Smooth muscle cell (in vitro differentiated cells): ENCODE results near the gene HNRNPLL. TPM values are rescaled to one million over a fixed set of nuclear protein-coding genes. Genes with fewer than 3 reads are reported as not detected.

ENCODE experiments used
- DNase-seq: peaks from one replicate; lab custom pipeline; 2025; ENCODE audit not compliant: unreplicated experiment; lab: John Stamatoyannopoulos, UW
- H2AFZ ChIP-seq: fragments of 200-600 bp; sonication (generic); 2 replicates; pipeline ENCODE4 v1.6.0; 2016; ENCODE audit warnings: antibody characterized with exemption, low read depth, mild to moderate bottlenecking
- H3F3A ChIP-seq: fragments of 200-600 bp; sonication (generic); 2 replicates; pipeline ENCODE4 v1.6.0; 2017; ENCODE audit warnings: antibody characterized with exemption, low read depth
- H3K27ac ChIP-seq: fragments of 200-600 bp; sonication (generic); 2 replicates; pipeline ENCODE4 v1.5.1; 2016; ENCODE audit warnings: low read depth, mild to moderate bottlenecking
- H3K27me3 ChIP-seq: fragments of 200-600 bp; sonication (generic); 2 replicates; pipeline ENCODE4 v1.6.1; 2016; ENCODE audit warnings: low read depth, mild to moderate bottlenecking
- H3K36me3 ChIP-seq: fragments of 200-600 bp; sonication (generic); 2 replicates; pipeline ENCODE4 v1.5.1; 2016; ENCODE audit warnings: low read depth
- H3K4me1 ChIP-seq: fragments of 200-600 bp; sonication (generic); 2 replicates; pipeline ENCODE4 v1.5.1; 2016; ENCODE audit warnings: low read depth
- H3K4me2 ChIP-seq: fragments of 200-600 bp; sonication (generic); 2 replicates; pipeline ENCODE4 v1.6.0; 2016; ENCODE audit warnings: mild to moderate bottlenecking
- H3K4me3 ChIP-seq: fragments of 200-600 bp; sonication (generic); 2 replicates; pipeline ENCODE4 v1.5.1; 2016; ENCODE audit warnings: mild to moderate bottlenecking
- H3K79me2 ChIP-seq: fragments of 200-600 bp; sonication (generic); 2 replicates; pipeline ENCODE4 v1.6.0; 2016; ENCODE audit warnings: low read depth, mild to moderate bottlenecking
- H3K9ac ChIP-seq: fragments of 200-600 bp; sonication (generic); 2 replicates; pipeline ENCODE4 v1.6.0; 2016; ENCODE audit warnings: low read depth
- H3K9me3 ChIP-seq: fragments of 200-600 bp; sonication (generic); replicated peaks from 2 replicates; pipeline ENCODE4 v1.5.1; 2016; ENCODE audit warnings: low read depth
- H4K20me1 ChIP-seq: fragments of 200-600 bp; sonication (generic); 2 replicates; pipeline ENCODE4 v1.6.0; 2016; ENCODE audit warnings: low read depth
- WGBS: methylation state at CpG from one replicate; pipeline ENCODE4 v1.1.7; 2016; ENCODE audit warnings: low lambda C conversion rate; 5-methylcytosine and 5-hydroxymethylcytosine counted together
- polyA plus RNA-seq: library from polyadenylated mRNA; unstranded; fragments of >200 nt; fragmentation: Nextera tagmentation; extraction: Ambion mirVana; gene quantifications from 2 replicates; pipeline ENCODE4 v1.2.1, GENCODE V29; 2016
- total RNA-seq: library from RNA; depleted of rRNA; stranded (reverse); fragments of >200 nt; gene quantifications from 2 replicates; pipeline ENCODE4 v1.2.3, GENCODE V29; 2014
- TF ChIP-seq, protein P1 (sequence below): fragments of 200-600 bp; sonication (generic); IDR thresholded peaks from 2 replicates; pipeline ENCODE4 v1.5.1; 2017; ENCODE audit warnings: borderline replicate concordance, mild to moderate bottlenecking, antibody characterized with exemption; ENCODE audit not compliant: insufficient read depth, poor library complexity, severe bottlenecking

The HNRNPLL gene
- total and polyA plus RNA-seq, 2 experiments from 2014 or later: 37.4 to 42.8 TPM

DNA sequence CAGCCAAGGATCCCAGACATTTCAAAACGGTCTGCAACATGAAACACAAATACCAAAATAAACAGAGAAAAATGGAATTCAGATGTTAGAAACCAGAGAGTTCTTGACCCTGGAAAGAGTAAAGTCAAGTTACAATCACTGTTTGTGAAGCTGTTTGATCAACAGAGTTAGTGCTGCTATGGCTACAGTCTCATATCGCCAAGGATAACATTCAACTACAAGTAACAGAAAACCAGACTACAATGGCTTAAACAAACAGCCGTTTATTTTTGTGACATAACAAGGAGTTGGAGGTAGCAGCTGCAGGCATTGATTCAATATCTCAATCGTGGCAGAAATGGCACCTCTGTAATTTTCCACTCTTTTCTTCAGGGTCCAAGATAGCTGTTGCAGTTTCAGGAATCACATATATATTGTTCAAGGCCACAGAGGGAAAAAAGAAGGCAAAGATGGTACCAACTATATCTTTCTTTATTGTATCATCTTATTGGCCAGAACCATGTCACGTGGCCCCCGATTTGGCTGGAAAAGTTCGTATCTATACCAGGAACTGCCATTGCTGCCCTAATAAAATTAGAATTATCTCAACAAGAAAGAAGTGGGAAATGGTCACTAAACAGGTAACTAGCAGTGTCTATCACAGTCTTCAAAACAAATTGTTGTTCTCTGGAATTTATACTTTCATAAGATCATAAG is 17.7 kb upstream of the HNRNPLL start:
- Histone ChIP-seq H3K4me2 (no peak overlapping the region), H3K9ac (no peak overlapping the region), H3F3A (no peaks in the 10 kb centered on the region), H3K4me1 (no peaks in the 10 kb centered on the region), H3K79me2 (no peaks in the 10 kb centered on the region), H3K27ac (no peak overlapping the region), H3K9me3 (no peaks in the 10 kb centered on the region), H3K36me3 (no peaks in the 10 kb centered on the region), H3K27me3 (no peaks in the 10 kb centered on the region), H2AFZ (no peak overlapping the region), H4K20me1 (no peaks in the 10 kb centered on the region), H3K4me3 (no peak overlapping the region)
- WGBS: 84% methylated on average over 7 of the region's 7 CpGs
- no peak for DNase-seq
- TF ChIP-seq, protein P1, sequence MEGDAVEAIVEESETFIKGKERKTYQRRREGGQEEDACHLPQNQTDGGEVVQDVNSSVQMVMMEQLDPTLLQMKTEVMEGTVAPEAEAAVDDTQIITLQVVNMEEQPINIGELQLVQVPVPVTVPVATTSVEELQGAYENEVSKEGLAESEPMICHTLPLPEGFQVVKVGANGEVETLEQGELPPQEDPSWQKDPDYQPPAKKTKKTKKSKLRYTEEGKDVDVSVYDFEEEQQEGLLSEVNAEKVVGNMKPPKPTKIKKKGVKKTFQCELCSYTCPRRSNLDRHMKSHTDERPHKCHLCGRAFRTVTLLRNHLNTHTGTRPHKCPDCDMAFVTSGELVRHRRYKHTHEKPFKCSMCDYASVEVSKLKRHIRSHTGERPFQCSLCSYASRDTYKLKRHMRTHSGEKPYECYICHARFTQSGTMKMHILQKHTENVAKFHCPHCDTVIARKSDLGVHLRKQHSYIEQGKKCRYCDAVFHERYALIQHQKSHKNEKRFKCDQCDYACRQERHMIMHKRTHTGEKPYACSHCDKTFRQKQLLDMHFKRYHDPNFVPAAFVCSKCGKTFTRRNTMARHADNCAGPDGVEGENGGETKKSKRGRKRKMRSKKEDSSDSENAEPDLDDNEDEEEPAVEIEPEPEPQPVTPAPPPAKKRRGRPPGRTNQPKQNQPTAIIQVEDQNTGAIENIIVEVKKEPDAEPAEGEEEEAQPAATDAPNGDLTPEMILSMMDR: no peak

DNA sequence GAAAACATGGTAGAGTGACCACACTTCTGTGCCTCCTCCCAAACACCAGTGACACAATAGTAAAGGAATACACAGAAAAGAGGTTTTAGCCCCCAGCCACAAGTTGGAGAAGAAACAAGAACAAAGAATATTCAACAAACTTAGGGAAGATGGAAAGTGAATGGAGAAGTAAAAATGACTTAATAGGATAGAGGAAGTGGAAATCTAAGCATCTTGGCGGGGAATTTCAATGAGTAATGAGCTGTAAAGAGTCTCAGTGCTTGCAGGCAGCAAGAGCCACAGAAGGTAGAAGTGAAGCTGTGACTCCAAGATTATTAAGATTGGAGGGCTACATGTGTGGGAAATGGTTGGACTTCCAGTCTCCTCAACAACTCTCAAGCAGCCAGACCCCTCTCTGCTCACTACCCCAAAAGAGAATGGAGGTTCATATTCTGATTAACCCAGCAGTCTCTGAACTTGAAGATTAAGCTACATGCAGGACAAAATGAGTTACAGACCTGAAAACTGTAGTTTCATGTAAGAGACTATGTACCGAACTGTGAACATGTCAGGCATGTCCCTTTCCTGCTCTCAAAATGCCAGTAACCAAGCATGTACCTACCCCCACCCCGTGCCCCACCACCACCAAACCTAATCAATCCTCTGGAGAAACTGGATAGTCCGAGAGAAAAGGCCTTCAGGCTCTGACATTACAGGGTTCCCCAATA is 16.9 kb upstream of the HNRNPLL start:
- no peak overlapping the region for H3K4me3 ChIP-seq
- no peaks in the 10 kb centered on the region for H3K4me1 ChIP-seq
- H2AFZ ChIP-seq: peak overlapping the region; percentile 44
- no peak overlapping the region for H3K27ac ChIP-seq
- no peaks in the 10 kb centered on the region for H4K20me1 ChIP-seq
- H3K9ac ChIP-seq: no peak overlapping the region
- TF ChIP-seq, protein P1: no peak
- H3K79me2 ChIP-seq: no peaks in the 10 kb centered on the region
- whole genome bisulfite sequencing: 74% methylated on average over 4 of the region's 4 CpGs
- no peaks in the 10 kb centered on the region for H3K9me3 ChIP-seq
- H3K27me3 ChIP-seq: no peaks in the 10 kb centered on the region
- no peaks in the 10 kb centered on the region for H3F3A ChIP-seq
- no peaks in the 10 kb centered on the region for H3K36me3 ChIP-seq
- DNase-seq: no peak
- no peak overlapping the region for H3K4me2 ChIP-seq

DNA sequence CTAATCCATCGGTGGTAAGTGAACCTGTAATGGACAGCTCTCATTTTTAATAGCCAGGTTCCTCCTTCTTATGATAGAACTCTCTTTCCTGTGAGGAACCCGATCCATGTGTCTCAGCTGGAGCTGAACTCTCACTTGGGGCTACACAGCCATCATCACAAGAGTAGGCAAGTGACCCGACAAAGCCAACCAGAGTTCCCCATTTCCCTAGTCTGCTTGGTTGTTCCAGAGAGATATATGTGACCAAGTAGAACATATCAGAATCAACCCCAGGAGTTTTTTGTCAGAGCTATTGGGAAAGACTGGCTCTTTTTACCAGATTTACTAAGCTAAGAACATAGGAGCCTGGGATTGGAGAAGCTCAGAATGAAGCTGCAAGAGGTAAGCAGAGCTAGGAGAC is 14.6 kb upstream of the HNRNPLL start:
- H3F3A ChIP-seq: no peaks in the 10 kb centered on the region
- H3K79me2 ChIP-seq: no peaks in the 10 kb centered on the region
- no peak for DNase-seq
- H3K4me1 ChIP-seq: no peaks in the 10 kb centered on the region
- H3K27me3 ChIP-seq: no peaks in the 10 kb centered on the region
- no peak overlapping the region for H3K9ac ChIP-seq
- H3K4me3 ChIP-seq: no peak overlapping the region
- H3K36me3 ChIP-seq: no peaks in the 10 kb centered on the region
- H2AFZ ChIP-seq: no peak overlapping the region
- no peaks in the 10 kb centered on the region for H3K9me3 ChIP-seq
- no peak overlapping the region for H3K4me2 ChIP-seq
- TF ChIP-seq, protein P1: no peak
- no peak overlapping the region for H3K27ac ChIP-seq
- H4K20me1 ChIP-seq: no peaks in the 10 kb centered on the region
- 91% methylated on average over 3 of the region's 3 CpGs for WGBS
